MCF 10A (cell line): ENCODE data around the gene RNF208. TPM values are rescaled to one million over a fixed set of nuclear protein-coding genes. Genes with fewer than 3 reads are reported as not detected.

ENCODE experiments used
- BruUV-seq: library from RNA; stranded (reverse); fragments of 400-500 nt; replicated peaks from 2 replicates; lab custom pipeline; 2021; lab: Mats Ljungman, UMichigan
- CTCF ChIA-PET: fragments of 300-600 bp; sonication (Branson Sonifier 250); formaldehyde crosslinking; extraction: SDS; loops from one replicate; lab custom pipeline; 2021; ENCODE audit warnings: antibody characterized with exemption, inconsistent platforms; lab: Yijun Ruan, JAX
- POLR2A ChIA-PET: fragments of 300-600, 350-650 bp; sonication (Branson Sonifier 250); formaldehyde crosslinking; extraction: SDS; loops from one replicate; lab custom pipeline; 2020; ENCODE audit warnings: antibody characterized with exemption, inconsistent platforms; lab: Yijun Ruan, JAX
- DNase-seq: peaks from one replicate; pipeline ENCODE4 v3.0.0-alpha.2; 2018; ENCODE audit not compliant: unreplicated experiment
- H3K27ac Mint-ChIP-seq: one replicate; pipeline ENCODE4 v1.8.0; 2022; ENCODE audit warnings: mild to moderate bottlenecking, low read depth, mixed read lengths; ENCODE audit not compliant: unreplicated experiment
- H3K27me3 Mint-ChIP-seq: one replicate; pipeline ENCODE4 v1.8.0; 2022; ENCODE audit warnings: mixed read lengths; ENCODE audit not compliant: insufficient read depth, unreplicated experiment
- H3K36me3 Mint-ChIP-seq: one replicate; pipeline ENCODE4 v1.8.0; 2022; ENCODE audit warnings: mild to moderate bottlenecking, moderate library complexity, mixed read lengths; ENCODE audit not compliant: insufficient read depth, unreplicated experiment
- H3K4me1 Mint-ChIP-seq: one replicate; pipeline ENCODE4 v1.8.0; 2022; ENCODE audit warnings: mixed read lengths; ENCODE audit not compliant: insufficient read depth, unreplicated experiment
- H3K4me3 Mint-ChIP-seq: one replicate; pipeline ENCODE4 v1.8.0; 2022; ENCODE audit warnings: mild to moderate bottlenecking, moderate library complexity, mixed read lengths; ENCODE audit not compliant: unreplicated experiment
- H3K9me3 Mint-ChIP-seq: one replicate; pipeline ENCODE4 v1.8.0; 2022; ENCODE audit warnings: mixed read lengths; ENCODE audit not compliant: unreplicated experiment
- intact Hi-C: fragments of 100-400 bp; cut with micrococcal nuclease; formaldehyde crosslinking; loops from 2 replicates; pipeline ENCODE4 v1.14.1; 2022
- total RNA-seq: library from RNA; stranded (reverse); gene quantifications from 2 replicates; pipeline ENCODE4 v1.2.3, GENCODE V29; 2022
- TF ChIP-seq, protein P1 (sequence below): fragments of 200-600 bp; IDR thresholded peaks from one replicate; pipeline ENCODE4 v1.8.0; 2022; ENCODE audit warnings: antibody characterized with exemption, mild to moderate bottlenecking; ENCODE audit not compliant: unreplicated experiment

The RNF208 gene
- total RNA-seq, 1 experiment from 2014 or later = 2.5 TPM

DNA sequence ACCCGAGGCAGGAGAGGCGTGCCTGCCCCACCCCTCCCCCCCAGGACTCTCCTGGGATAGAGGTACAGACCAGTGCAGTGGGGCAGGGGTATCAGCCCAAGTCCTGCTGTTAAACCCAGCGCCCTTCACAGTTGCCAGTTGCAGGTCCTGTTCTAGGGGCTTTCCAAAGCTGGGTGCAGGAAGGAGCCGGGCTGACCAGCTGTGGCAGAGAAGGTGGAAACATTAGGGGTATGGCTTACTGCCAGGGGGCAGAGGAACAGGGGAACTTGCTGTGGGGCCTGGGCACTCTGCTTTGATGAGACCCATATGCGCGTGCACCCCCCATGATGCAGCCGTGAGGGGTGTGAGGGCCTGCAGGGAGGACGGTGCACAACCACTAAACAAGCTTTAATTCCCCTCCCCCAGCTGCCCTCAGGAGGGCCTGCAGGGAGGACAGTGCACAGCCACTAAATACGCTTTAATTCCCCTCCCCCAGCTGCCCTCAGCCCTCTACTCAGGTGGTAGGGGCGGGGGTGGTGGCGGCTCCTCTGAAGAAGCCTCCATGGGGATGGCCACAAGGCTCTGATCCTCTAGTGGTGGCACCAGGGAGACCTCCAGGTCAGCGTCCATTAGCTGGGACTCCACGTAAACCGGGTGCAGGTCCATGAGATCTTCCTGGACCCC, 51.4 kb downstream of the RNF208 start:
- Mint-ChIP-seq H3K9me3 (no peaks in the 10 kb centered on the region), H3K4me1 (no peaks in the 10 kb centered on the region), H3K27me3 (peaks cover 13% of the 10 kb centered on the region), H3K4me3 (no peak overlapping the region), H3K36me3 (no peaks in the 10 kb centered on the region), H3K27ac (no peak overlapping the region)
- no TSS peak for BruUV-seq
- no peak for DNase-seq
- ChIA-PET CTCF (interaction anchor here (0.6 to 0.7 kb wide), 2 partner anchors 23 to 57 kb away, joined by 3 read pairs; partner anchors contain the start of gene RNF224), POLR2A (interaction anchor here (0.7 to 2.0 kb wide), 3 partner anchors 18 to 41 kb away, joined by 3 to 9 read pairs (median 7); partner anchors contain the start of genes ANAPC2 and SSNA1)
- intact Hi-C loops = loop anchor here (10.0 kb wide), 1 partner anchor 54 kb away; the partner anchor contains the start of genes CYSRT1, RNF208 and RNF224
- TF ChIP-seq, protein P1, sequence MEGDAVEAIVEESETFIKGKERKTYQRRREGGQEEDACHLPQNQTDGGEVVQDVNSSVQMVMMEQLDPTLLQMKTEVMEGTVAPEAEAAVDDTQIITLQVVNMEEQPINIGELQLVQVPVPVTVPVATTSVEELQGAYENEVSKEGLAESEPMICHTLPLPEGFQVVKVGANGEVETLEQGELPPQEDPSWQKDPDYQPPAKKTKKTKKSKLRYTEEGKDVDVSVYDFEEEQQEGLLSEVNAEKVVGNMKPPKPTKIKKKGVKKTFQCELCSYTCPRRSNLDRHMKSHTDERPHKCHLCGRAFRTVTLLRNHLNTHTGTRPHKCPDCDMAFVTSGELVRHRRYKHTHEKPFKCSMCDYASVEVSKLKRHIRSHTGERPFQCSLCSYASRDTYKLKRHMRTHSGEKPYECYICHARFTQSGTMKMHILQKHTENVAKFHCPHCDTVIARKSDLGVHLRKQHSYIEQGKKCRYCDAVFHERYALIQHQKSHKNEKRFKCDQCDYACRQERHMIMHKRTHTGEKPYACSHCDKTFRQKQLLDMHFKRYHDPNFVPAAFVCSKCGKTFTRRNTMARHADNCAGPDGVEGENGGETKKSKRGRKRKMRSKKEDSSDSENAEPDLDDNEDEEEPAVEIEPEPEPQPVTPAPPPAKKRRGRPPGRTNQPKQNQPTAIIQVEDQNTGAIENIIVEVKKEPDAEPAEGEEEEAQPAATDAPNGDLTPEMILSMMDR = no peak

Other genes with a start within 250 kb of the RNF208 start
- gene PTGDS, start 244.7 kb downstream of the RNF208 start, total RNA-seq = 1.1 and 1.8 TPM in 2 replicates
- gene LCNL1, start 239.2 kb downstream of the RNF208 start, total RNA-seq = not detected in 2 replicates
- 43.6 and 57.9 TPM in 2 replicates for gene PAXX, start 229.8 kb downstream of the RNF208 start, total RNA-seq
- gene CLIC3, start 225.7 kb downstream of the RNF208 start, total RNA-seq = 1.2 and 4.2 TPM in 2 replicates
- 20.0 and 21.7 TPM in 2 replicates for gene ABCA2, start 194.0 kb downstream of the RNF208 start, total RNA-seq
- gene FUT7, start 190.2 kb downstream of the RNF208 start, total RNA-seq = 0.12 TPM in 1 of 2 replicates, not detected in the other
- 161 and 171 TPM in 2 replicates for gene NPDC1, start 176.1 kb downstream of the RNF208 start, total RNA-seq
- gene ENTPD2, start 168.2 kb downstream of the RNF208 start, total RNA-seq = 13.4 and 31.5 TPM in 2 replicates
- 5.7 and 15.7 TPM in 2 replicates for gene SAPCD2, start 151.7 kb downstream of the RNF208 start, total RNA-seq
- 1.0 and 3.7 TPM in 2 replicates for gene UAP1L1, start 144.7 kb downstream of the RNF208 start, total RNA-seq
- 46.5 and 49.1 TPM in 2 replicates for gene MAN1B1, start 135.3 kb downstream of the RNF208 start, total RNA-seq
- 139 and 157 TPM in 2 replicates for gene DPP7, start 107.5 kb downstream of the RNF208 start, total RNA-seq
- gene GRIN1, start 83.1 kb downstream of the RNF208 start, total RNA-seq = 0.61 and 1.4 TPM in 2 replicates
- gene LRRC26, start 52.2 kb downstream of the RNF208 start, total RNA-seq = not detected in 2 replicates
- gene TMEM210, start 50.2 kb downstream of the RNF208 start, total RNA-seq = not detected in 2 replicates
- gene ANAPC2, start 33.7 kb downstream of the RNF208 start, total RNA-seq = 42.1 and 43.6 TPM in 2 replicates
- gene SSNA1, start 33.6 kb downstream of the RNF208 start, total RNA-seq = 81.4 and 82.6 TPM in 2 replicates
- 12.6 and 13.4 TPM in 2 replicates for gene TPRN, start 21.5 kb downstream of the RNF208 start, total RNA-seq
- gene TMEM203, start 16.6 kb downstream of the RNF208 start, total RNA-seq = 31.4 and 35.6 TPM in 2 replicates
- gene NDOR1, start 16.5 kb downstream of the RNF208 start, total RNA-seq = 16.6 and 18.0 TPM in 2 replicates
- 1.4 and 1.8 TPM in 2 replicates for gene CYSRT1, start 2.9 kb upstream of the RNF208 start, total RNA-seq
- gene RNF224, start 5.3 kb upstream of the RNF208 start, total RNA-seq = 0.16 and 0.44 TPM in 2 replicates
- gene SLC34A3, start 8.7 kb upstream of the RNF208 start, total RNA-seq = not detected in 2 replicates
- gene TUBB4B, start 19.0 kb upstream of the RNF208 start, total RNA-seq = 171 and 180 TPM in 2 replicates
- not detected in 2 replicates for gene STPG3, start 29.0 kb upstream of the RNF208 start, total RNA-seq
- 38.0 and 40.5 TPM in 2 replicates for gene NELFB, start 33.1 kb upstream of the RNF208 start, total RNA-seq
- 20.6 and 21.9 TPM in 2 replicates for gene TOR4A, start 55.5 kb upstream of the RNF208 start, total RNA-seq
- gene NRARP, start 80.0 kb upstream of the RNF208 start, total RNA-seq = 1.4 and 2.2 TPM in 2 replicates
- 17.1 and 23.9 TPM in 2 replicates for gene EXD3, start 200.9 kb upstream of the RNF208 start, total RNA-seq
- 8.2 and 8.9 TPM in 2 replicates for gene NOXA1, start 201.2 kb upstream of the RNF208 start, total RNA-seq
- gene ENTPD8, start 219.1 kb upstream of the RNF208 start, total RNA-seq = not detected in 2 replicates
- 37.8 and 43.1 TPM in 2 replicates for gene NSMF, start 237.1 kb upstream of the RNF208 start, total RNA-seq